GM23338 (cell line): ENCODE measurements around the gene RNASE8. TPM values are rescaled to one million over a fixed set of nuclear protein-coding genes. Genes with fewer than 3 reads are reported as not detected.

Experiments
- CREB1 ChIP-seq: fragments of 250-450 bp; sonication (Bioruptor Pico); IDR thresholded peaks from 2 replicates; pipeline ENCODE4 v1.5.0; 2020; ENCODE audit warnings: low read depth, mild to moderate bottlenecking, moderate library complexity
- EZH2 ChIP-seq: fragments of 200-600 bp; sonication (generic); IDR thresholded peaks from one replicate; pipeline ENCODE4 v1.8.0; 2017; ENCODE audit warnings: antibody characterized with exemption, mild to moderate bottlenecking, low read depth; ENCODE audit not compliant: unreplicated experiment
- JUNB ChIP-seq: IDR thresholded peaks from one replicate; pipeline ENCODE4 v1.6.1; 2016; ENCODE audit warnings: antibody characterized with exemption; ENCODE audit not compliant: unreplicated experiment
- ZNF114 ChIP-seq: fragments of 250-450 bp; sonication (Bioruptor Pico); IDR thresholded peaks from 2 replicates; pipeline ENCODE4 v1.5.0; 2020; ENCODE audit warnings: mild to moderate bottlenecking, moderate library complexity
- ZNF331 ChIP-seq: fragments of 250-450 bp; sonication (Bioruptor Pico); IDR thresholded peaks from 2 replicates; pipeline ENCODE4 v1.5.0; 2020; ENCODE audit warnings: low read depth, mild to moderate bottlenecking, moderate library complexity
- polyA plus RNA-seq: library from polyadenylated mRNA; unstranded; fragments of >200 nt; fragmentation: Nextera tagmentation; extraction: Ambion mirVana; gene quantifications from 2 replicates; pipeline ENCODE4 v1.2.1, GENCODE V29; 2016
- total RNA-seq: library from RNA; depleted of rRNA; stranded (reverse); fragments of >200 nt; shearing (Covaris generic); gene quantifications from 2 replicates; pipeline ENCODE4 v1.2.3, GENCODE V29; 2014
- TF ChIP-seq, protein P1 (sequence below): fragments of 250-450 bp; sonication (Bioruptor Pico); IDR thresholded peaks from 2 replicates; pipeline ENCODE4 v1.5.0; 2020; ENCODE audit warnings: mild to moderate bottlenecking, moderate library complexity
- TF ChIP-seq, protein P2 (sequence below): IDR thresholded peaks from one replicate; pipeline ENCODE4 v1.6.1; 2018; ENCODE audit warnings: antibody characterized with exemption; ENCODE audit not compliant: unreplicated experiment
- TF ChIP-seq, protein P3 (sequence below): IDR thresholded peaks from 2 replicates; pipeline ENCODE4 v1.6.1; 2016; ENCODE audit warnings: antibody characterized with exemption

The RNASE8 gene
- total and polyA plus RNA-seq, 2 experiments from 2014 or later, result not detected

DNA sequence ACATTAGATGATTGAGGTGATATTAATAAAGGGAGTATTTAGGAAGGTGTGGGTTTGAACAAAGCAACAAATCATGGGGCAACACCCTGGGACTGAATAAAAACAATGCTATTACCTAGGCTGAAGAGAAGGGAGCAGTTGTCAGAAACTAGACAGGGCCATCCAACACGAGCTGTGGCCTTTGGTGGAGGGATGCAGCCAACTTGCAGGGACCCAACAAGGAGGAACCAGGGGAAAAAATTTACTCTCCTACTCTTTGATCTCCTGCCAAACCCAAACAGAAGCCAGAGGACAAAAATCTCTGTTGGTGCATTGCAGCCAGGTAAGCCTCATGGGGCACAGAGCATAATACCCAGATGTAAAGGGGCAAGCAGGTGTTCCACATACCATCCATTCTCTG lies 46.5 kb upstream of the RNASE8 start (continued):
- TF ChIP-seq, protein P1, sequence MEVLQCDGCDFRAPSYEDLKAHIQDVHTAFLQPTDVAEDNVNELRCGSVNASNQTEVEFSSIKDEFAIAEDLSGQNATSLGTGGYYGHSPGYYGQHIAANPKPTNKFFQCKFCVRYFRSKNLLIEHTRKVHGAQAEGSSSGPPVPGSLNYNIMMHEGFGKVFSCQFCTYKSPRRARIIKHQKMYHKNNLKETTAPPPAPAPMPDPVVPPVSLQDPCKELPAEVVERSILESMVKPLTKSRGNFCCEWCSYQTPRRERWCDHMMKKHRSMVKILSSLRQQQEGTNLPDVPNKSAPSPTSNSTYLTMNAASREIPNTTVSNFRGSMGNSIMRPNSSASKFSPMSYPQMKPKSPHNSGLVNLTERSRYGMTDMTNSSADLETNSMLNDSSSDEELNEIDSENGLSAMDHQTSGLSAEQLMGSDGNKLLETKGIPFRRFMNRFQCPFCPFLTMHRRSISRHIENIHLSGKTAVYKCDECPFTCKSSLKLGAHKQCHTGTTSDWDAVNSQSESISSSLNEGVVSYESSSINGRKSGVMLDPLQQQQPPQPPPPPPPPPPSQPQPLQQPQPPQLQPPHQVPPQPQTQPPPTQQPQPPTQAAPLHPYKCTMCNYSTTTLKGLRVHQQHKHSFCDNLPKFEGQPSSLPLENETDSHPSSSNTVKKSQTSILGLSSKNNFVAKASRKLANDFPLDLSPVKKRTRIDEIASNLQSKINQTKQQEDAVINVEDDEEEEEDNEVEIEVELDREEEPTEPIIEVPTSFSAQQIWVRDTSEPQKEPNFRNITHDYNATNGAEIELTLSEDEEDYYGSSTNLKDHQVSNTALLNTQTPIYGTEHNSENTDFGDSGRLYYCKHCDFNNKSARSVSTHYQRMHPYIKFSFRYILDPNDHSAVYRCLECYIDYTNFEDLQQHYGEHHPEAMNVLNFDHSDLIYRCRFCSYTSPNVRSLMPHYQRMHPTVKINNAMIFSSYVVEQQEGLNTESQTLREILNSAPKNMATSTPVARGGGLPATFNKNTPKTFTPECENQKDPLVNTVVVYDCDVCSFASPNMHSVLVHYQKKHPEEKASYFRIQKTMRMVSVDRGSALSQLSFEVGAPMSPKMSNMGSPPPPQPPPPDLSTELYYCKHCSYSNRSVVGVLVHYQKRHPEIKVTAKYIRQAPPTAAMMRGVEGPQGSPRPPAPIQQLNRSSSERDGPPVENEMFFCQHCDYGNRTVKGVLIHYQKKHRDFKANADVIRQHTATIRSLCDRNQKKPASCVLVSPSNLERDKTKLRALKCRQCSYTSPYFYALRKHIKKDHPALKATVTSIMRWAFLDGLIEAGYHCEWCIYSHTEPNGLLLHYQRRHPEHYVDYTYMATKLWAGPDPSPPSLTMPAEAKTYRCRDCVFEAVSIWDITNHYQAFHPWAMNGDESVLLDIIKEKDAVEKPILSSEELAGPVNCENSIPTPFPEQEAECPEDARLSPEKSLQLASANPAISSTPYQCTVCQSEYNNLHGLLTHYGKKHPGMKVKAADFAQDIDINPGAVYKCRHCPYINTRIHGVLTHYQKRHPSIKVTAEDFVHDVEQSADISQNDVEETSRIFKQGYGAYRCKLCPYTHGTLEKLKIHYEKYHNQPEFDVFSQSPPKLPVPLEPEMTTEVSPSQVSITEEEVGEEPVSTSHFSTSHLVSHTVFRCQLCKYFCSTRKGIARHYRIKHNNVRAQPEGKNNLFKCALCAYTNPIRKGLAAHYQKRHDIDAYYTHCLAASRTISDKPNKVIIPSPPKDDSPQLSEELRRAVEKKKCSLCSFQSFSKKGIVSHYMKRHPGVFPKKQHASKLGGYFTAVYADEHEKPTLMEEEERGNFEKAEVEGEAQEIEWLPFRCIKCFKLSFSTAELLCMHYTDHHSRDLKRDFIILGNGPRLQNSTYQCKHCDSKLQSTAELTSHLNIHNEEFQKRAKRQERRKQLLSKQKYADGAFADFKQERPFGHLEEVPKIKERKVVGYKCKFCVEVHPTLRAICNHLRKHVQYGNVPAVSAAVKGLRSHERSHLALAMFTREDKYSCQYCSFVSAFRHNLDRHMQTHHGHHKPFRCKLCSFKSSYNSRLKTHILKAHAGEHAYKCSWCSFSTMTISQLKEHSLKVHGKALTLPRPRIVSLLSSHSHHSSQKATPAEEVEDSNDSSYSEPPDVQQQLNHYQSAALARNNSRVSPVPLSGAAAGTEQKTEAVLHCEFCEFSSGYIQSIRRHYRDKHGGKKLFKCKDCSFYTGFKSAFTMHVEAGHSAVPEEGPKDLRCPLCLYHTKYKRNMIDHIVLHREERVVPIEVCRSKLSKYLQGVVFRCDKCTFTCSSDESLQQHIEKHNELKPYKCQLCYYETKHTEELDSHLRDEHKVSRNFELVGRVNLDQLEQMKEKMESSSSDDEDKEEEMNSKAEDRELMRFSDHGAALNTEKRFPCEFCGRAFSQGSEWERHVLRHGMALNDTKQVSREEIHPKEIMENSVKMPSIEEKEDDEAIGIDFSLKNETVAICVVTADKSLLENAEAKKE (CRISPR knock-in tag), result no peak
- no peak for TF ChIP-seq ZNF114 (CRISPR knock-in tag)
- no peak for TF ChIP-seq EZH2
- no peak for TF ChIP-seq ZNF331 (CRISPR knock-in tag)
- no peak for TF ChIP-seq CREB1 (CRISPR knock-in tag)
- TF ChIP-seq, protein P2, sequence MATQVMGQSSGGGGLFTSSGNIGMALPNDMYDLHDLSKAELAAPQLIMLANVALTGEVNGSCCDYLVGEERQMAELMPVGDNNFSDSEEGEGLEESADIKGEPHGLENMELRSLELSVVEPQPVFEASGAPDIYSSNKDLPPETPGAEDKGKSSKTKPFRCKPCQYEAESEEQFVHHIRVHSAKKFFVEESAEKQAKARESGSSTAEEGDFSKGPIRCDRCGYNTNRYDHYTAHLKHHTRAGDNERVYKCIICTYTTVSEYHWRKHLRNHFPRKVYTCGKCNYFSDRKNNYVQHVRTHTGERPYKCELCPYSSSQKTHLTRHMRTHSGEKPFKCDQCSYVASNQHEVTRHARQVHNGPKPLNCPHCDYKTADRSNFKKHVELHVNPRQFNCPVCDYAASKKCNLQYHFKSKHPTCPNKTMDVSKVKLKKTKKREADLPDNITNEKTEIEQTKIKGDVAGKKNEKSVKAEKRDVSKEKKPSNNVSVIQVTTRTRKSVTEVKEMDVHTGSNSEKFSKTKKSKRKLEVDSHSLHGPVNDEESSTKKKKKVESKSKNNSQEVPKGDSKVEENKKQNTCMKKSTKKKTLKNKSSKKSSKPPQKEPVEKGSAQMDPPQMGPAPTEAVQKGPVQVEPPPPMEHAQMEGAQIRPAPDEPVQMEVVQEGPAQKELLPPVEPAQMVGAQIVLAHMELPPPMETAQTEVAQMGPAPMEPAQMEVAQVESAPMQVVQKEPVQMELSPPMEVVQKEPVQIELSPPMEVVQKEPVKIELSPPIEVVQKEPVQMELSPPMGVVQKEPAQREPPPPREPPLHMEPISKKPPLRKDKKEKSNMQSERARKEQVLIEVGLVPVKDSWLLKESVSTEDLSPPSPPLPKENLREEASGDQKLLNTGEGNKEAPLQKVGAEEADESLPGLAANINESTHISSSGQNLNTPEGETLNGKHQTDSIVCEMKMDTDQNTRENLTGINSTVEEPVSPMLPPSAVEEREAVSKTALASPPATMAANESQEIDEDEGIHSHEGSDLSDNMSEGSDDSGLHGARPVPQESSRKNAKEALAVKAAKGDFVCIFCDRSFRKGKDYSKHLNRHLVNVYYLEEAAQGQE, result no peak
- TF ChIP-seq, protein P3, sequence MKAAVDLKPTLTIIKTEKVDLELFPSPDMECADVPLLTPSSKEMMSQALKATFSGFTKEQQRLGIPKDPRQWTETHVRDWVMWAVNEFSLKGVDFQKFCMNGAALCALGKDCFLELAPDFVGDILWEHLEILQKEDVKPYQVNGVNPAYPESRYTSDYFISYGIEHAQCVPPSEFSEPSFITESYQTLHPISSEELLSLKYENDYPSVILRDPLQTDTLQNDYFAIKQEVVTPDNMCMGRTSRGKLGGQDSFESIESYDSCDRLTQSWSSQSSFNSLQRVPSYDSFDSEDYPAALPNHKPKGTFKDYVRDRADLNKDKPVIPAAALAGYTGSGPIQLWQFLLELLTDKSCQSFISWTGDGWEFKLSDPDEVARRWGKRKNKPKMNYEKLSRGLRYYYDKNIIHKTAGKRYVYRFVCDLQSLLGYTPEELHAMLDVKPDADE, result no peak
- no peak for TF ChIP-seq JUNB
